ENCODE data around the gene MZT2A.
"Not testable (repeated sequence)": the region's sequence is repeated elsewhere in the genome, so short reads cannot be mapped to it uniquely, and the experiment has no call there.

MZT2A gene

GRCh38 chr2:131483981-131484820, 8.0 kb downstream of the MZT2A start:
- POLR2A ChIA-PET; H3K4me3 ChIP-seq (ENCODE audit: low read depth, low read length); DNase-seq (ENCODE audit: low read depth, low spot score): not testable (repeated sequence)
- CTCF ChIA-PET: interaction anchor here (0.9 kb wide), 1 partner anchor 9 kb away, joined by 3 read pairs; no protein-coding TSS in a partner anchor

GRCh38 chr2:131482506-131483155, 9.6 kb downstream of the MZT2A start:
- DNase-seq (ENCODE audit: low read depth, low spot score); POLR2A ChIA-PET; H3K4me3 ChIP-seq (ENCODE audit: low read depth, low read length): not testable (repeated sequence)
- CTCF ChIA-PET: interaction anchor here (1.1 kb wide), 1 partner anchor 10 kb away, joined by 6 read pairs; the partner anchor contains the start of gene MZT2A

- CTCF ChIA-PET: interaction anchor here (1.5 kb wide), 1 partner anchor 13 kb away, joined by 17 read pairs; the partner anchor contains the start of gene MZT2A
- POLR2A ChIA-PET; DNase-seq (ENCODE audit: low read depth, low spot score); H3K4me3 ChIP-seq (ENCODE audit: low read depth, low read length): not testable (repeated sequence)
Measured at GRCh38 chr2:131480351-131480750, 11.8 kb downstream of the MZT2A start.

- CTCF ChIA-PET; DNase-seq (ENCODE audit: low read depth, low spot score); POLR2A ChIA-PET; H3K4me3 ChIP-seq (ENCODE audit: low read depth, low read length): not testable (repeated sequence)
Measured at GRCh38 chr2:131478850-131479461, 13.2 kb downstream of the MZT2A start.

- POLR2A ChIA-PET; CTCF ChIA-PET; DNase-seq (ENCODE audit: low read depth, low spot score); H3K4me3 ChIP-seq (ENCODE audit: low read depth, low read length): not testable (repeated sequence)
Measured at GRCh38 chr2:131478074-131478849, 13.9 kb downstream of the MZT2A start.

- POLR2A ChIA-PET; CTCF ChIA-PET; H3K4me3 ChIP-seq (ENCODE audit: low read depth, low read length); DNase-seq (ENCODE audit: low read depth, low spot score): not testable (repeated sequence)
Measured at GRCh38 chr2:131477227-131477626, 15.0 kb downstream of the MZT2A start.

GRCh38 chr2:131476363-131476762, 15.8 kb downstream of the MZT2A start:
- CTCF ChIA-PET; POLR2A ChIA-PET; H3K4me3 ChIP-seq (ENCODE audit: low read depth, low read length); DNase-seq (ENCODE audit: low read depth, low spot score): not testable (repeated sequence)

GRCh38 chr2:131475831-131476230, 16.4 kb downstream of the MZT2A start, which contains the start of gene TUBA3D:
Gene TUBA3D (plus strand): TSS chr2:131476119. CDS start chr2:131476200, 81 bp downstream.
- ChIA-PET CTCF (no interaction called here), POLR2A (no interaction called here)
- H3K4me3 ChIP-seq (ENCODE audit: low read depth, low read length): no peak within 1 kb of the TSS
- DNase-seq (ENCODE audit: low read depth, low spot score): no peak
- no peak for TF ChIP-seq CTCF (IDR thresholded peaks at IDR 0.05; ENCODE audit: insufficient read depth, low read length, missing control alignments)

GRCh38 chr2:131473266-131473665, 18.9 kb downstream of the MZT2A start:
- POLR2A ChIA-PET; DNase-seq (ENCODE audit: low read depth, low spot score); CTCF ChIA-PET; H3K4me3 ChIP-seq (ENCODE audit: low read depth, low read length): not testable (repeated sequence)

GRCh38 chr2:131471624-131472023, 20.6 kb downstream of the MZT2A start:
- DNase-seq (ENCODE audit: low read depth, low spot score); H3K4me3 ChIP-seq (ENCODE audit: low read depth, low read length); CTCF ChIA-PET; POLR2A ChIA-PET: not testable (repeated sequence)

GRCh38 chr2:131470944-131471343, 21.3 kb downstream of the MZT2A start:
- H3K4me3 ChIP-seq (ENCODE audit: low read depth, low read length); CTCF ChIA-PET; DNase-seq (ENCODE audit: low read depth, low spot score); POLR2A ChIA-PET: not testable (repeated sequence)

- H3K4me3 ChIP-seq (ENCODE audit: low read depth, low read length); POLR2A ChIA-PET; CTCF ChIA-PET; DNase-seq (ENCODE audit: low read depth, low spot score): not testable (repeated sequence)
Measured at GRCh38 chr2:131467722-131468121, 24.5 kb downstream of the MZT2A start.

GRCh38 chr2:131454914-131455313, 37.3 kb downstream of the MZT2A start:
- CTCF ChIA-PET; H3K4me3 ChIP-seq (ENCODE audit: low read depth, low read length); DNase-seq (ENCODE audit: low read depth, low spot score); POLR2A ChIA-PET: not testable (repeated sequence)

- POLR2A ChIA-PET; H3K4me3 ChIP-seq (ENCODE audit: low read depth, low read length); DNase-seq (ENCODE audit: low read depth, low spot score); CTCF ChIA-PET: not testable (repeated sequence)
Measured at GRCh38 chr2:131451265-131451949, 40.8 kb downstream of the MZT2A start.
